HG03108 (cell line): ENCODE measurements around the gene GAREM1.
"Not testable (repeated sequence)": the region's sequence is repeated elsewhere in the genome, so short reads cannot be mapped to it uniquely, and the experiment has no call there.

Experiments
- ATAC-seq: cut with Tn5 transposase; IDR thresholded peaks from one replicate; pipeline ENCODE4 v1.9.1; 2021; ENCODE audit warnings: moderate library complexity; ENCODE audit not compliant: unreplicated experiment

Gene GAREM1

GRCh38 chr18:32371384-32371783, 99.3 kb downstream of the GAREM1 start:
- ATAC-seq: no peak

GRCh38 chr18:32368991-32369390, 101.7 kb downstream of the GAREM1 start:
- ATAC-seq: no peak

- no peak for ATAC-seq
These were observed 102.5 kb downstream of the GAREM1 start for GRCh38 chr18:32368170-32368569.

GRCh38 chr18:32366586-32367538, 103.8 kb downstream of the GAREM1 start:
- no peak for ATAC-seq

GRCh38 chr18:32362484-32362883, 108.2 kb downstream of the GAREM1 start:
- ATAC-seq: no peak

- ATAC-seq: no peak
These were observed 109.9 kb downstream of the GAREM1 start for GRCh38 chr18:32360682-32361345.

- ATAC-seq: no peak
These were observed 112.2 kb downstream of the GAREM1 start for GRCh38 chr18:32358529-32358928.

- ATAC-seq: no peak
These were observed 112.6 kb downstream of the GAREM1 start for GRCh38 chr18:32358075-32358474.

- ATAC-seq: no peak
These were observed 114.8 kb downstream of the GAREM1 start for GRCh38 chr18:32355896-32356295.

- ATAC-seq: no peak
These were observed 116.2 kb downstream of the GAREM1 start for GRCh38 chr18:32354518-32354917.

GRCh38 chr18:32353257-32353656, 117.4 kb downstream of the GAREM1 start:
- no peak for ATAC-seq

- no peak for ATAC-seq
These were observed 119.7 kb downstream of the GAREM1 start for GRCh38 chr18:32351032-32351431.

GRCh38 chr18:32349728-32350395, 120.8 kb downstream of the GAREM1 start:
- ATAC-seq: no peak

- ATAC-seq: no peak
These were observed 124.0 kb downstream of the GAREM1 start for GRCh38 chr18:32346671-32347070.

- no peak for ATAC-seq
These were observed 127.0 kb downstream of the GAREM1 start for GRCh38 chr18:32343634-32344033.

- ATAC-seq: not testable (repeated sequence)
These were observed 129.6 kb downstream of the GAREM1 start for GRCh38 chr18:32341112-32341511.

- ATAC-seq: no peak
These were observed 131.6 kb downstream of the GAREM1 start for GRCh38 chr18:32339045-32339444.

- no peak for ATAC-seq
These were observed 132.9 kb downstream of the GAREM1 start for GRCh38 chr18:32337821-32338220.

- no peak for ATAC-seq
These were observed 133.3 kb downstream of the GAREM1 start for GRCh38 chr18:32337347-32337746.

- ATAC-seq: no peak
These were observed 135.5 kb downstream of the GAREM1 start for GRCh38 chr18:32335228-32335627.

GRCh38 chr18:32333781-32334180, 136.9 kb downstream of the GAREM1 start:
- no peak for ATAC-seq

GRCh38 chr18:32332708-32333107, 138.0 kb downstream of the GAREM1 start:
- no peak for ATAC-seq
